HEK293T (cell line): ENCODE results near the gene GLIPR2.

Source experiments
- ARNT ChIP-seq: fragments of 450-650 bp; IDR thresholded peaks from 2 replicates; pipeline ENCODE4 v1.6.1; 2017; ENCODE audit warnings: mild to moderate bottlenecking
- BHLHE40 ChIP-seq: fragments of 450-650 bp; IDR thresholded peaks from 2 replicates; pipeline ENCODE4 v1.6.1; 2016; ENCODE audit warnings: mild to moderate bottlenecking, moderate library complexity, borderline replicate concordance
- CTBP1 ChIP-seq: fragments of 450-650 bp; IDR thresholded peaks from 2 replicates; pipeline ENCODE4 v1.6.1; 2016; ENCODE audit warnings: borderline replicate concordance
- ELF4 ChIP-seq: fragments of 450-650 bp; IDR thresholded peaks from 2 replicates; pipeline ENCODE4 v1.6.1; 2017; ENCODE audit warnings: antibody characterized with exemption
- FOXA1 ChIP-seq: fragments of 450-650 bp; IDR thresholded peaks from 2 replicates; pipeline ENCODE4 v1.6.1; 2016; ENCODE audit warnings: mild to moderate bottlenecking
- FOXK2 ChIP-seq: fragments of 450-650 bp; IDR thresholded peaks from 2 replicates; pipeline ENCODE4 v1.6.1; 2016; ENCODE audit warnings: mild to moderate bottlenecking
- L3MBTL2 ChIP-seq: fragments of 450-650 bp; conservative IDR thresholded peaks from 2 replicates; pipeline ENCODE4 v1.6.1; 2016; ENCODE audit warnings: mild to moderate bottlenecking
- NFRKB ChIP-seq: fragments of 450-650 bp; IDR thresholded peaks from 2 replicates; pipeline ENCODE4 v1.6.1; 2016; ENCODE audit warnings: mild to moderate bottlenecking, moderate library complexity
- SP1 ChIP-seq: fragments of 450-650 bp; IDR thresholded peaks from 2 replicates; pipeline ENCODE4 v1.6.1; 2017
- SUZ12 ChIP-seq: fragments of 450-650 bp; IDR thresholded peaks from 2 replicates; pipeline ENCODE4 v1.6.1; 2016; ENCODE audit warnings: mild to moderate bottlenecking
- TARDBP ChIP-seq: fragments of 450-650 bp; IDR thresholded peaks from 2 replicates; pipeline ENCODE4 v1.6.1; 2016
- TF ChIP-seq, protein P1 (sequence below): fragments of 450-650 bp; IDR thresholded peaks from 2 replicates; pipeline ENCODE4 v1.6.1; 2016

DNA sequence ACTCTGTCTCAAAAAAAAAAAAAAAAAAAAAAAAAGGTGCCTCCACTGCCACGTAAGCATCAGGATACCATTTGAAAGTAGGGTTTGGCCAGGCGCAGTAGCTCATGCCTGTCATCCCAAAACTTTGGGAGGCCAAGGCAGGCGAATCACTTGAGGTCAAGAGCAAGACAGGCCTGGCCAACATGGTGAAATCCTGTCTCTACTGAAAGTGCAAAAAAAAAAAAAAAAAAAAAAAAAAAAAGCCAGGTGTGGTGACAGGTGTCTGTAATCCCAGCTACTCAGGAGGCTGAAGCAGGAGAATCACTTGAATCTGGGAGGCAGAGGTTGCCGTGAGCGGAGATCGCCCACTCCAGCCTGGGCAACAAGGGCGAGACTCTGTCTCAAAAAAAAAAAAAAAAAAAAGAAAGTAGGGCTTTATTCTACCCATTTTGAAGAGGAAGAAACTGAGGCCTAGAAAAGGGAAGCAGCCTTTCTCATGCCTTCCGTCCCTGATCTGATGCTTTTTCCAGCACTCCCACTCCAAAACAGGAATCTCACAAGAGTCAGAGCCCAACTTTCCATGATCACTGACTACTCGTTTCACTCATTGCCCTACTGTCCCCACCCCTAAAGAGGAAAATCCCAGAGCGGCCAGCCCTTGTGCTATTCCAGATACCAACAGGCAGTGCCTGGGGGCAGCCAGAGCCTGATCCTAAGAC, 16.4 kb downstream of the GLIPR2 start:
- TF ChIP-seq CTBP1 (no peak), FOXK2 (no peak), ELF4 (no peak), NFRKB (no peak), ARNT (no peak), SP1 (no peak), BHLHE40 (no peak), TARDBP (no peak), L3MBTL2 (no peak), FOXA1 (no peak), SUZ12 (no peak)
- TF ChIP-seq, protein P1, sequence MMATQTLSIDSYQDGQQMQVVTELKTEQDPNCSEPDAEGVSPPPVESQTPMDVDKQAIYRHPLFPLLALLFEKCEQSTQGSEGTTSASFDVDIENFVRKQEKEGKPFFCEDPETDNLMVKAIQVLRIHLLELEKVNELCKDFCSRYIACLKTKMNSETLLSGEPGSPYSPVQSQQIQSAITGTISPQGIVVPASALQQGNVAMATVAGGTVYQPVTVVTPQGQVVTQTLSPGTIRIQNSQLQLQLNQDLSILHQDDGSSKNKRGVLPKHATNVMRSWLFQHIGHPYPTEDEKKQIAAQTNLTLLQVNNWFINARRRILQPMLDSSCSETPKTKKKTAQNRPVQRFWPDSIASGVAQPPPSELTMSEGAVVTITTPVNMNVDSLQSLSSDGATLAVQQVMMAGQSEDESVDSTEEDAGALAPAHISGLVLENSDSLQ: no peak
